Stimulated activated CD4-positive, alpha-beta T cell treated with anti-CD3 and anti-CD28 coated beads, TNF-alpha, amount 100 ng/mL, for 4 hours (primary cell): ENCODE data around the gene SCN11A.

Source experiments
- DNase-seq, 3 experiments: peaks; one replicate each; pipeline ENCODE4 v3.0.0-alpha.2; 2020; ENCODE audit warnings: low read depth in 3 of 3

The SCN11A gene

DNA sequence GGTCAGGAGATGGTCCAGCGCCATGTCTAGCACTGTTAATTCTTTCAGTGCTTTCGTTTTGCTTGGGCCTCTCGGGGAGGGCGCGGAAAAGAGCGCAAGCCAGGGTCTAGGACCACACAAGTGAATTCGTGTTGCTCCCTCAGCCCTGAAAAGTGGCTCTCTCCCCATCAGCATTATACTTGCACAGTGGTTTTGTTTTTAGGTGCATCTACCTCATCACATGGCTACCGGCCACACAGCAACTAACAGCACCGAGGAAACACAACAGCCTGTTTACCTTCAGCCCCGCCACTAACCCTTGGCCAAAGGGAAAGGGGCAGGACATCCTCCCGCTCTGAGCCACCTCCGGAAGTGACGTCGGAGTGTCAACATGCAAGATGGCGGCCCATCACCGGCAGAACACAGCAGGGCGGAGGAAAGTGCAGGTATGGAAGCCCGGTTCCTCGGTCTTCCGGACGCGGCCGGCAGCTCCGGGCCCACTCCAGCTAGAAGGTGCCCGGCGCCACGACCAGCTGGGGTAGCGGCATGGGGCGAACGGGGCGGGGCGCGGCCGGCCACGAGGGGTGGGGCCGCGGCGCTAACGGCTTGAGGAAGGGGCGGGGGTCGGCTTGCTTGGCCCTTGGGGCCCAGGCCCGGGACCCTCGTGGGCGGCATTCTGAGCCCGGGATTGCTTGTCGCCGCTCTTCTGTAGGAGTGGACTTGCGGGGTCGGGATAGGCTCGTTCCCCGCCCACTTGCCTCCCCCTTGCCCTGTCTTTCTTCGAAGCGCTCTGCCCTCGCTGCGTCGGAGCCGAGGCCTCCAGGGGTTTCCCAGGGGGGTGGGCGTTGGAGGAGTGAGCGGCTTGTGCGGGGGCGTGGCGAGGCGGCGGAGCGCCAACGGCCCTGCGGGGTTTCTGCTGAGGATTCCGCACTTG is at the start of gene SCN11A, which contains the start of gene WDR48:
TSS of gene SCN11A (minus strand) at position 296 of the 913 bp plus-strand sequence. CDS start 101,582 bp downstream, outside the sequence.
TSS of gene WDR48 (plus strand) at position 368 of the 913 bp plus-strand sequence. CDS start at position 378, 10 bp downstream.
- peak; percentile 75 to 85 (median 83) for DNase-seq

GRCh38 chr3:39101022-39101689 is 49.4 kb upstream of the SCN11A start:
- DNase-seq = peak in 1 of 3 experiments; percentile 22

DNA sequence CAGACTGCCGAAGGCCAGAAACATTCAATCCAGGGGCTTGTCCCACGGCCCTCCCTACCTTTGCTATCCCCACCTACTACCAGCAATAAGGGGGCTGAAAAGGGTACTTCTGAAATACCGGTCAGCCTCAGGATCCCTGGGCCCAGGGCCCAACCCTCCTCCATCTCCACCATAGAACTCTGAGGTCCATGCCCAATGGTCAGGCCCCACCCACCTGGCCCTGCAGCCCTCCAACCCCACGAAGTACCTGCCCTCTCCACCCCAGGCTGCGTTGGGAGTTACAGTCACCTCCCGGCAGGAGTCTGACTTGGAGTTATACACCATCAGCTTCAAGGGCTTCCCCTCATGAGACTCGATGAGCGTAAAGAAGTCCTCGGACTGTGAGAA is 48.7 kb upstream of the SCN11A start:
- no peak for DNase-seq

DNA sequence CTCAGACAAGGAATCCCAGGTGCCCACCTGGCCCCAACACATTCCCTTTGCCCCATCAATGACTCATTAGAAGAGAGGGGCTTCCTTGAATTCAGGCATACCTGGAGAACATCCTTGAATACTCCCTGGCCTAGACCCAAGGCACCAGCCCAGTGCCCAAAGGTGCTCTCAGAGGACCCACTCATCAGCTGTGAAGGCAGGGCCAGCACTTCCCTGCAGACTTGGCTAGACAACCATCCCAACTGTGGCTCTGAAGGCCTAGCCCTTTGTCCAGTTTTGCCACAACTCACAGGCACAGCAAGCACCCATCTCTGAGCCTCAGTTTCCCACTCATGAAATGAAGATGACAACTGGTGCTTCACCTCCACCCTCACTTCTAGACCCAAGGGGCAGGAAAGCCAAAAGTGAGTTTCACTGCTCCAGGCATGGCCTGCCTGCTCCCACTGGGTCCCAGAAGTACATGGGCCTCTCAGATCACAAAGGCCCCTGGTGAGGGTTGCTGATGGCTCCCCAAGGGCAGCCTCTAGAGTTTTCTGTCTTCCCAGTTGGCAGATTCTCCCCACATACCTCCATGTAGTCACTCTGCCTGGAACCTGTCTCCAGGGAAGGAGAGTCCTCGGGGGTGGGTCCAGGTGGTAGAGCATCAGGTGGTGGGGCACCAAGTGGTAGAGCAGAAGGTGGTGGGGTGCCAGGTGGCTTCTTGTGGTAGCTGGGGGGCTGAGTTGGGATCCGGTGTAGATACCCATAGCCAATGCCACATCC is 48.2 kb upstream of the SCN11A start:
- DNase-seq = no peak

GRCh38 chr3:39099242-39099641 is 47.5 kb upstream of the SCN11A start:
- DNase-seq = no peak

- DNase-seq = no peak
Observed at GRCh38 chr3:39098473-39099000, 46.8 kb upstream of the SCN11A start.

DNA sequence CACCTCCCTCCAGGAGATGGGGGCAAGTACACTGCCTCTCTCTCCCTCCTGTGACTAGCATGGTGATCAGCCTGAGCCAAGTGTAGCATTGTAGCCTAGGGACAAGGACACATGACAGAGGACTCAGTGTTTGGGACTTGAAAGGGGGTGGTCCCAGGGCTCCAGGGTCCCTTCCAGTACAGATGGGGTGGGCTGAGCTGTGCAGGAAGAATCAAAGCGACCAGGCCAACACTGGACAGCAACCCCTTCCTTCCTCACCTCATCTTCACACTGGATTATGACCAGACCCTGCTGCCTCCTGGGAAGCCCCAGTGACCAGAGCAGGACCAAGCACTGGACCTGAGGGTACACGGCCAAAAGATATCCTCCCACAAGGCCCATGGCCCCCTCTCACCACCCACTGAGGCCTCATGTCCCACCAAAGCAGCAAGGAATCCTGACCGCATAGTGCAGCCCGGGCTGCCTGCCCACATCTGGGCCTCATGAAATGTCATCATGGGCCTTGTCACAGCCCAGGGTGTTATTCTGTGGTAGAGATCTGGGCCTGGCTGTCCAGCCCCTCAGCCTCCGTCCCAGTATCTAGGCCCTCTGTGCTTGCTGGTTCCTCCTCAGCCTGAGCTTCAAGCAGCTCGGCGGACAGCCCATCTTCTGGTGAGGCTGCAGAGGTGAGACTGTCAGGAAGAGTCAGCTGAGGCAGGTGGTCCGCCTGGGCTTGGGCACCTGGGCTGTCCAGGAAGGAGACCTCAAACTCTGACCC is 46.1 kb upstream of the SCN11A start:
- no peak for DNase-seq

DNA sequence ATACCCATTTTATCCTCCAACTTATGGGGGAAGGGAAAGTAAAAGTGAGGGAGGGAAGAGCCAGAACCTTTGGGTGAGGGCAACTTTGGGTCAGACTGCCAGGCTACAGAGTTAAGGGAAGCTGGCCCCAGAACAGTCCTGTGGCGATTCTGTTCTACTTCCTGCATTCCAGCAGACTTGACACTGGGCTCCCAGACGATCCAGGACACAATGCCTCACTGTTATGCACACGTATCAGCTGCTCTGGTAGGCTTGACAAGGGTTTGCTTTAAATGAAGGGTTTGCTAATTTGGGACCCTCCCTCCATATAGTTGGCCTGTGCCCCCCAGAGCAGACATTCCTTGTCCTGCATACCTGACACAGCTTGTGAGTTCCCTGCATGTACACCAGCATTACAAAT is 45.0 kb upstream of the SCN11A start:
- no peak for DNase-seq

DNA sequence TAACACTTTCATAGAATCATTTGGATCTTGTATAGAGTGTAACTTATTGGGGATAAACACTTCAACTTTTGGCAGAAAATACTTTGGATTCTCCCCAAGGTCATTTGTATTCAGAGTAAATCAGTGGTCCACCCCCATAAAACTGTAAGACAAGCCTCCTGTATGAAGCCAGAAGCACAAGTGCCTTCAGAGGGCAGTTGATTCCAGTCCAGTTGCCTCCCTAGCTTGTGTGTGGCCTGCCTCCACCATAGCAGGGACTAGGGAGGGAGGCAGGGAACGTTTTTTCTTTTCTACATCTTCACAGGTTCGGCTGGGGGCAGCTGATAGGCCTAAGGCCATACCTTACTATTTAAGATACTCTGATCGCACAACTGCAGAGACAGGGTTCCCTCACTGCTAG is 44.0 kb upstream of the SCN11A start:
- DNase-seq = no peak

GRCh38 chr3:39094851-39095677 is 43.3 kb upstream of the SCN11A start:
- no peak for DNase-seq

DNA sequence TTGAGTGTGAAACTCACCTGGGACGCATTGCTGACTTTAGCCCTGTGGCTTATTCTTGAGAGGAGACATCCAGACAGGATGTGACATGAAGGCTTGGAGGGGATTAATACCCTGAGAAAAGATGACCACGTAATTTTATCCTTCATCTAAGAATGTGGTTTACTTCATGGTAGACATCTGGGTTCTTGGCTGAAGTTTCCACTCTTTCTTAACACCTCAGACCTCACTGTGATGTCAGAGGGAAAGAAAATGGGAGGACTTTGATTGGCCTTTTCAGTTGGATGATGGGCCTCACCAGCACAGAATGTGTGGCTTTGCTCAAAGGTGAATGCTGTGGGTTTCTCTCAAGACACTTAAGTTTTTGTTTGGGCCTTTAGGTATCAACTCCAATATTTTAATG is 39.2 kb upstream of the SCN11A start:
- DNase-seq = no peak

- no peak for DNase-seq
Observed at GRCh38 chr3:39088889-39089288, 37.1 kb upstream of the SCN11A start.

- DNase-seq = no peak
Observed at GRCh38 chr3:39088456-39088855, 36.7 kb upstream of the SCN11A start.

DNA sequence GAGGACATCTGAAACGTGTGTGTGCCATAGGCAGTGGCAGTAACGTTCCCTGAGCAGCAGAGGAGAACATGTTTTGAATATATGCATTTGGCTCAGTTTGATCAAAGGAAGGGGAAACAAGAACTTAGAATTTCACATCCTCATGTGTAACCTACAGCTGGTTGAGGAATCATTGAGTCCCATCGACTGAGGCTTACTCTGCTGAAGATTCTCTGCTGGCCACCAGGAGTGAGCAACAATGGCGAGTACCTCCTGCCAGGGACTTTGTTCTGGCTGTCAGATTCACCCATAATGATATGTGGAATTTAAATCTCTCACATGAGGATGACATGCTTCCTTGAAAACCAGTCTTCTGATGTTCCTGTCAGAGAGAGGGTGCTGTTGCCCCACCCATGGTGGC is 34.4 kb upstream of the SCN11A start:
- no peak for DNase-seq

- no peak for DNase-seq
Observed at GRCh38 chr3:39082666-39083313, 31.0 kb upstream of the SCN11A start.

DNA sequence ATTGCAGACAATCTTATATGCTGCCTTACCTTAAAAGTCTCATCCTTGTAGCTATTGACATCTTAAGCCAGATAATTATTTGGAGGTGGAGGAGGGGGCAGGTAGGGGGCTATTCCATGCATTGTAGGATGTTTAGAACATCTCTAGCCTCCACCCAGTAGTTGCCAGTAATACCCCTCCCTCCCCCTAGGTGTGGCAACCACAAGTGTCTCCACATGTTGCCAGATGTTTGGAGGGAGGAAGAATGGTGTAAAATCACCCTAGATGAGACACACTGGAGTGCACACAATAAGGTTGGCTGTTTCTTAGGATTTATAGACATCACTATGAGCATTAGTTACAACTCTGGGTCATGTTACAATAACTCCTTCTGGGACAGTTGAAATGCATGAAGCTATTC is 28.3 kb upstream of the SCN11A start:
- DNase-seq = no peak

DNA sequence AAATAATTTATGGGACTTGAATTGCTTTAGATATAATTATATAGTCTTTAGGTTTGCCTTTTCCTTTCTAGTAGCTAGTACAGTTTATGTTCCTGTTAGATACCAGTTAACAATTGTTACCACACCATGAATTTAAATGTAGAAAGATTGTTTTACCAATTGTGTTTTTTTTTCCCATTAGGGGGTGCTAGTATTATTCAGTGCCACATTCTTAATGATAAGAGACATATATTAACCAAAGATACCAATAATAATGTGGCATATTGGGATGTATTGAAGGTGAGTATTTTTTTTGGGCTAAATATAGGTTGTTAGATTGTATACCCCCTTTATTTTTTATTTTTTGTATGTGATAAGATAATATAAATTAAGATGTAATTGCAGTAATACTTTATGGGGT is 27.8 kb upstream of the SCN11A start:
- no peak for DNase-seq

DNA sequence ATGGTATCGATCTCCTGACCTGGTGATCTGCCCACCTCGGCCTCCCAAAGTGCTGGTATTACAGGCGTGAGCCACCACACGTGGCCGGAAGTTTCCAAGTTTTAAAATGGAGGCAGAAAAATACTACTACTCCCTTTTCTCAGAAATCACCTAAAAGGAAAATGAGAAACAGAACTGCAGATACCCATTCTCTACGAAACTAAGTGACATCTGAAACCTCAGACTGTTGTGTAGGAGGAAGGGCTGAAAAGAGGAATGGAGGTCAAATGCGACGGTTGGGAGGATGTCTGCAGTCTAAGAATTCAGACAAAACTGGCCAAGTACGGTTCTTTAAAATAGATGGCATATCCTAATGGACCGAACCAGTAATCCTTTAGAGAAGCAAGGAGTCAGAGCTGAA is 24.2 kb upstream of the SCN11A start:
- no peak for DNase-seq

DNA sequence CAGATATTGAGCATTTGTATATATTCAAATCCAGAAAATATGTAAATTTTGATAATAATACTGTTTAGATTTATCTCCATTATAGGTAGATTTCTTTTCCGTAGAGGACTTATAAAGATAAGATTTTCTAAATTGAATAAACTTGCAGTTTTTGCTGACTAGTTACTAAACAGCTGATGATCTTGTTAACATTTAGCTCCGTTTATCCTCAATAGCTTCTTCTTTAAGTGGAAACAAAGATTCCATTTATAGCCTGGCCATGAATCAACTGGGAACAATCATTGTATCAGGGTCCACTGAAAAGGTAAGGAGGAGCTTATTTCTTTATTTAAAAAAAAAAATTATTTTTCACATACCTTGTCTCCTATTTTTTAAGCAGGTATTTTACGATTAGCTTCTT is 16.8 kb upstream of the SCN11A start:
- DNase-seq = no peak

DNA sequence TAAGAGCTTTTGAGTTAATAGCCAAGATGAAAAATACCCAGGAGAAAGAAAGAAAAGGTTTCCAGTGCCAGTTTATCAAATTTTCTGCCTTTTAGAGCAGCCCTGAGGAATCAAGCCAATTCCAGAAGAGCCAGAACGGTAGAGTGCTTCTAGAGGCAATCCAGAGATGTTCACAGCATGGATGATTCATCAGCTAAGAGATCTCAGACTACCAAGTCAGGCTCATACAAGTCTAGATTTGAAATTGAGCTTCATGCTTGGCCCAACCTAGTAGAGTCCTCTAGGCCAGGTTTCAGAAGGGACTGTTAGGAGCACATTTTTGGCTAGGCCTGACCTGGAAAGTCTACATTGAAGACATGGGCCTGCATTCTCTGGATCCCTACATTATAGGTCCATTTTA is 15.5 kb upstream of the SCN11A start:
- DNase-seq = no peak
